GM12874 (cell line): Measurements from ENCODE around the gene PSMC4.

Experiments
- CTCF ChIP-seq: IDR thresholded peaks from 2 replicates; pipeline ENCODE4 v1.5.1; 2011; ENCODE audit warnings: low read depth, mild to moderate bottlenecking, control low read depth, low read length, moderate library complexity; ENCODE audit not compliant: insufficient read depth

PSMC4 gene

GRCh38 chr19:39928357-39928725 lies 42.6 kb upstream of the PSMC4 start:
- TF ChIP-seq CTCF = no peak

- TF ChIP-seq CTCF = no peak
These were observed 41.2 kb upstream of the PSMC4 start for GRCh38 chr19:39929750-39930149.

- no peak for TF ChIP-seq CTCF
These were observed 36.2 kb upstream of the PSMC4 start, which contains the start of gene FCGBP for GRCh38 chr19:39934584-39935363. TSS of gene FCGBP (minus strand) at chr19:39934634.

- TF ChIP-seq CTCF = no peak
These were observed 35.7 kb upstream of the PSMC4 start for GRCh38 chr19:39935364-39935661.

- TF ChIP-seq CTCF = no peak
These were observed 34.9 kb upstream of the PSMC4 start for GRCh38 chr19:39936020-39936419.

GRCh38 chr19:39936622-39937021 lies 34.3 kb upstream of the PSMC4 start:
- no peak for TF ChIP-seq CTCF

GRCh38 chr19:39937094-39937720 lies 33.8 kb upstream of the PSMC4 start:
- no peak for TF ChIP-seq CTCF
